ENCODE measurements around the gene PPM1A.

The PPM1A gene

DNA sequence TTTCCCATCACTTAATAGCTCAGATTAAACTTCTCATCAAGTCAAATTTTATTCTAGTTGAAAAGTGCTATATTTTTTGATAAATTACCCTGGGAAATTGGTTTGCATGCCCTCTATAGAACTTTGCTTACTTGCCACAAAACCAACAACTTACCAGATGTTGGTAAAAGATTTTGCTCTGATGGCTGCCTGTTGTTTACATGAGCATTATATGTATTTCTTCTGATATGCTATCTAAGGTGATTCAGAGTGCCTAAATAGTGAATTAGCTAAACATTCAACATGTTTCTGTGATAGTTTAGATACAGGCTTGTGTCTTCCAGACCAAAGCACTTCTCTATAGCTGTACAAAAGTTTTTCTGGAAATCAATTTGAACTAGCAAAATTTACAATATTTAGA is 51.0 kb downstream of the PPM1A start:
- Histone ChIP-seq H3K9me3 (no peaks in the 10 kb centered on the region), H3K27me3 (no peaks in the 10 kb centered on the region), H3K4me3 (ENCODE audit: low read depth, low read length) (no peak overlapping the region), H3K4me1 (peaks cover 24% of the 10 kb centered on the region), H3K36me3 (no peaks in the 10 kb centered on the region; the same call in 1 of the 2 replicates)
- TF ChIP-seq, protein P1, sequence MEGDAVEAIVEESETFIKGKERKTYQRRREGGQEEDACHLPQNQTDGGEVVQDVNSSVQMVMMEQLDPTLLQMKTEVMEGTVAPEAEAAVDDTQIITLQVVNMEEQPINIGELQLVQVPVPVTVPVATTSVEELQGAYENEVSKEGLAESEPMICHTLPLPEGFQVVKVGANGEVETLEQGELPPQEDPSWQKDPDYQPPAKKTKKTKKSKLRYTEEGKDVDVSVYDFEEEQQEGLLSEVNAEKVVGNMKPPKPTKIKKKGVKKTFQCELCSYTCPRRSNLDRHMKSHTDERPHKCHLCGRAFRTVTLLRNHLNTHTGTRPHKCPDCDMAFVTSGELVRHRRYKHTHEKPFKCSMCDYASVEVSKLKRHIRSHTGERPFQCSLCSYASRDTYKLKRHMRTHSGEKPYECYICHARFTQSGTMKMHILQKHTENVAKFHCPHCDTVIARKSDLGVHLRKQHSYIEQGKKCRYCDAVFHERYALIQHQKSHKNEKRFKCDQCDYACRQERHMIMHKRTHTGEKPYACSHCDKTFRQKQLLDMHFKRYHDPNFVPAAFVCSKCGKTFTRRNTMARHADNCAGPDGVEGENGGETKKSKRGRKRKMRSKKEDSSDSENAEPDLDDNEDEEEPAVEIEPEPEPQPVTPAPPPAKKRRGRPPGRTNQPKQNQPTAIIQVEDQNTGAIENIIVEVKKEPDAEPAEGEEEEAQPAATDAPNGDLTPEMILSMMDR (IDR thresholded peaks at IDR 0.05; ENCODE audit: low read depth, low read length): no peak
- no peak for DNase-seq

DNA sequence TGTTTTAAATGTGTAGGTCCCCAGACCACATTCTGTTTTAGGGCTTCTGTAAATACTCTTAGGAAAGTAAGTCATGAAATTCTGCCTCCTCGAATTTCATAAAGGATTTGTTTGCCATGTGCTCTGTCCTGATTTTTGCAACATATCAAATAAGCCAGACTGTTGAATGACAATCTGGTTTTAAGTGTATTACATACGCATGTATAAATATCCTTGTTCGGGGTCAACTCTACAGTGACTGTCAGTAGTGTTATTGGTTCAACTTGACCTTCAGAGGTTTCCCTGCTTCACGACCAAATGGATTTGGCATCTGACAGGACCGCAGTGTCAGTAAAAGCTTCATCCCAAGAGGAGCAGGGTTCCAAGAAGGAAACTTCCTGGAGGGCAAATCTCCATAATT is 52.7 kb downstream of the PPM1A start:
- H3K4me3 ChIP-seq (ENCODE audit: low read depth, low read length): no peak overlapping the region
- no peaks in the 10 kb centered on the region for H3K9me3 ChIP-seq
- no peaks in the 10 kb centered on the region for H3K27me3 ChIP-seq
- TF ChIP-seq, protein P1 (IDR thresholded peaks at IDR 0.05; ENCODE audit: low read depth, low read length): no peak
- H3K4me1 ChIP-seq: peaks cover 24% of the 10 kb centered on the region
- H3K36me3 ChIP-seq: no peaks in the 10 kb centered on the region; the same call in 1 of the 2 replicates
- no peak for DNase-seq

DNA sequence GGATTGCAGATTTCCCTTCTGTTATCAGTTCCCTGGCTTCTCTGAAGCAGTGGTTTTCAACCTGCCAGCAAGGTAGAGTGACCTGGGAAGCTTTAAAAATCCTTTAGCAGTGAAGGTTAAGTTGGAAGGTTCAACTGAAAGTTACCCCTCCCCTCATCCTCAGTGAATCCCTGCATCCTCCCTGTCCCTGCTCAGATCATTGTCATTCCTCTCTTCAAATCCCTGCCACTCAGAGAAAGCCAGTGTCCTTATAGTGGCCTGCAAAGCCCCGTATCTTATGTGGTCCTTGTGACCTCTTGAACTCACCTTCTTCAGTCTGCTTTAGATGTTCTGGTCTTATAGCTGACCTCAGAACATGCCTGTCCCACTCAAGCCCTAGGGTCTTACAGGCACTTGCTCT is 53.6 kb downstream of the PPM1A start:
- Histone ChIP-seq H3K4me1 (peaks cover 24% of the 10 kb centered on the region), H3K4me3 (ENCODE audit: low read depth, low read length) (no peak overlapping the region), H3K9me3 (no peaks in the 10 kb centered on the region), H3K27me3 (no peaks in the 10 kb centered on the region), H3K36me3 (no peaks in the 10 kb centered on the region; the same call in 1 of the 2 replicates)
- TF ChIP-seq, protein P1 (IDR thresholded peaks at IDR 0.05; ENCODE audit: low read depth, low read length): no peak
- no peak for DNase-seq

DNA sequence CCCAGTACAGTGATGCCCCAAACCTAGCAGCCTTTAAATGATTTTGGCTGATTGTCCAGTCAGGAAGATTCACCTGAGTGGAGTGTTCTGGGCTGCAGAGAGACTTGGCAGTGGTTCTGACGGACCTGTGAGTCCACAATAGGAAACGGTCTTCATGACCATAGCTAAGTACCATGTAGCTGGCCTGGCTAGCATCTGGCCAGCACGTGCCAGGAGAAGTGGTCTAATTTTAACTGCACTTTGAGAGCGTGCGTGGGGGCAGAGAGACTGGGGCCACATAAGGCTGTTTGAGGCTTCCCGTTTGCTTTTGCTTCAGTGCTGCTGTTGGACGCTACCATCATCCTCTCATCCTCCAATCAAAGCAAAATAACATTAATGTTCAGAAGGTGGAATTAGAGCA is 54.7 kb downstream of the PPM1A start:
- Histone ChIP-seq H3K36me3 (no peaks in the 10 kb centered on the region), H3K4me3 (ENCODE audit: low read depth, low read length) (no peak overlapping the region), H3K27me3 (no peaks in the 10 kb centered on the region), H3K9me3 (no peaks in the 10 kb centered on the region), H3K4me1 (peaks cover 24% of the 10 kb centered on the region)
- DNase-seq: no peak
- TF ChIP-seq, protein P1 (IDR thresholded peaks at IDR 0.05; ENCODE audit: low read depth, low read length): no peak

DNA sequence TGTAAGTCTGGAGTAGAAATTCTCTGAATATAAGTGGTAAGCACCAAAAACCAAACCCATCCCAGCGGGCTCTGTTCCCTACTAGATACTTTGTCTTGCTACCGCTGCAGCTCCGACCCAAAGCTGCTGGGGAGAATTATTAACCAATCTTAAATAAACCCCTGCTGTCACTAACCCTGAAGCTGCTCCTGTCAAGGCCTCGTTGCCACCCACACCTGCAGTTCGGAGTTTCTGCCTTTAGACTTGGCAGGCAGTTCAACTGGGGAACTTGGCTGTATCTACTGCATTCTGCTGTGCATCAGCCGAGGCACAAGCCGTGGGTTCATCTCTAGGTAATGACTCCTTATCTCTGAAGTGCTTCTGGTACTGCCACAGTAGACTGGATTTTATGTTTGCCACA is 55.5 kb downstream of the PPM1A start:
- no peaks in the 10 kb centered on the region for H3K9me3 ChIP-seq
- H3K4me3 ChIP-seq (ENCODE audit: low read depth, low read length): no peak overlapping the region
- TF ChIP-seq, protein P1 (IDR thresholded peaks at IDR 0.05; ENCODE audit: low read depth, low read length): no peak
- no peak for DNase-seq
- no peaks in the 10 kb centered on the region for H3K27me3 ChIP-seq
- H3K4me1 ChIP-seq: peaks cover 24% of the 10 kb centered on the region
- no peaks in the 10 kb centered on the region for H3K36me3 ChIP-seq

DNA sequence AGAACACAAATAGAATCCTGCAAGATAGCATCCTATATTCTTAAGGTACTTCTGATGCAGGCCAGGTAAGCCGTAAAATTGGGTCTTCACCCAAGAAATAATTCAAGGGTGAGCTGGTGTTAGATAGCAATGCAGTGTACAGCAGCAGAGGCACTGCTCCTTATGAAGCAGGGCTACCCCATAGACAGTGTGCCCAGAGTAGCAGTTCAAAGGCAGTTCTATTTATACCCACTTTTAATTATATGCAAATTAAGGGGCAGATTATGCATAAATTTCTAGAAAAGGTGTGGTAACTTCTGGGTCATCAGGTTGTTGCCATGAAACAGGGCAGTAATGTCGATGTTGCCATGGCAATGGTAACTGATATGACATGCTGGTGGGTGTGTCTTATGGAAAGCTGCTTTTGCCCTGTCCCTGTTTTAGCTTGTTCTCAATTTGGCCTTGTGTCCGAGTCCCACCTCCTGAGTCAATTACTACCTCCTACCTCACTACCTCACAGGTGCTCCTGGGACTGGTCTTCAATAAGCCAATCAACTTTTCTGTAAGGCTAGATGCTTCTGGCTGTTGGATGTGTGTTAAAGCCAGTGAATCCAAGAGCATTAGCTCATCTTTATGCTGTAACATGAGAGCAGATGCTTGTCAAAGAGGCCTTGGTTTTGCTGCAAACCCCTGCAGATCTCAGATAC is 61.0 kb downstream of the PPM1A start:
- no peaks in the 10 kb centered on the region for H3K27me3 ChIP-seq
- no peak for DNase-seq
- H3K9me3 ChIP-seq: no peaks in the 10 kb centered on the region
- H3K36me3 ChIP-seq: no peaks in the 10 kb centered on the region
- no peak overlapping the region for H3K4me3 ChIP-seq (ENCODE audit: low read depth, low read length)
- TF ChIP-seq, protein P1 (IDR thresholded peaks at IDR 0.05; ENCODE audit: low read depth, low read length): no peak
- H3K4me1 ChIP-seq: peaks cover 23% of the 10 kb centered on the region
